BE2C (cell line): Measurements from ENCODE around the gene HMGN3.

ENCODE experiments used
- DNase-seq: peaks from one replicate; pipeline ENCODE4 v3.0.0-alpha.2; 2020
- H3K27me3 ChIP-seq: fragments of 250-450 bp; sonication (Bioruptor Pico); 2 replicates; pipeline ENCODE4 v1.5.1; 2020; ENCODE audit warnings: mild to moderate bottlenecking
- H3K36me3 ChIP-seq: fragments of 250-450 bp; sonication (Bioruptor Pico); 2 replicates; pipeline ENCODE4 v1.5.1; 2020; ENCODE audit warnings: mild to moderate bottlenecking
- H3K4me1 ChIP-seq: fragments of 250-450 bp; sonication (Bioruptor Pico); 2 replicates; pipeline ENCODE4 v1.5.1; 2020
- H3K4me3 ChIP-seq: 2 replicates; pipeline ENCODE4 v1.5.1; 2011; ENCODE audit warnings: low read depth, low read length
- H3K9me3 ChIP-seq: fragments of 250-450 bp; sonication (Bioruptor Pico); 2 replicates; pipeline ENCODE4 v1.5.1; 2020
- TF ChIP-seq, protein P1 (sequence below): IDR thresholded peaks from 2 replicates; pipeline ENCODE4 v1.5.1; 2012; ENCODE audit warnings: mild to moderate bottlenecking, low read depth, low read length

The HMGN3 gene

DNA sequence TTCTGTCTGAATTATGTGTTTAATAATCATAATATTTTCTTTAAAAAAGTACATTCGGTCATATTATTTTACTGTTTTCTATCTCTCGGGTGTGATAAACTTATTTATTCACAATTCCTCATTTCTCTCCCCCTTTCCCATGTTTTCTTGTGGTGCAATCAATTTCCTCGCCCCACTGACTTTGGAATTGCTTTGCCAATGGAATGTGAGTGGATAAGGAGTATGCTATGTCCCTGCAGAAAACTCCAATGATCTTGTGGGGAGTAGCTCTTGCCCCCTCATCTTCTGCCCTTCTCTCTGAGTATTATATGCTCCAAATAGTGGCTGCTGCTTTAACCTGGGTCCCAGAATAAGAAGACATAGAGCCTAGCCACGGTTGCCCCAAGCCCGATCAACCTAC, 64.1 kb downstream of the HMGN3 start:
- H3K36me3 ChIP-seq: no peaks in the 10 kb centered on the region
- no peak overlapping the region for H3K4me3 ChIP-seq
- no peaks in the 10 kb centered on the region for H3K27me3 ChIP-seq
- DNase-seq: no peak
- TF ChIP-seq, protein P1, sequence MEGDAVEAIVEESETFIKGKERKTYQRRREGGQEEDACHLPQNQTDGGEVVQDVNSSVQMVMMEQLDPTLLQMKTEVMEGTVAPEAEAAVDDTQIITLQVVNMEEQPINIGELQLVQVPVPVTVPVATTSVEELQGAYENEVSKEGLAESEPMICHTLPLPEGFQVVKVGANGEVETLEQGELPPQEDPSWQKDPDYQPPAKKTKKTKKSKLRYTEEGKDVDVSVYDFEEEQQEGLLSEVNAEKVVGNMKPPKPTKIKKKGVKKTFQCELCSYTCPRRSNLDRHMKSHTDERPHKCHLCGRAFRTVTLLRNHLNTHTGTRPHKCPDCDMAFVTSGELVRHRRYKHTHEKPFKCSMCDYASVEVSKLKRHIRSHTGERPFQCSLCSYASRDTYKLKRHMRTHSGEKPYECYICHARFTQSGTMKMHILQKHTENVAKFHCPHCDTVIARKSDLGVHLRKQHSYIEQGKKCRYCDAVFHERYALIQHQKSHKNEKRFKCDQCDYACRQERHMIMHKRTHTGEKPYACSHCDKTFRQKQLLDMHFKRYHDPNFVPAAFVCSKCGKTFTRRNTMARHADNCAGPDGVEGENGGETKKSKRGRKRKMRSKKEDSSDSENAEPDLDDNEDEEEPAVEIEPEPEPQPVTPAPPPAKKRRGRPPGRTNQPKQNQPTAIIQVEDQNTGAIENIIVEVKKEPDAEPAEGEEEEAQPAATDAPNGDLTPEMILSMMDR: no peak
- peaks cover 5% of the 10 kb centered on the region for H3K4me1 ChIP-seq
- H3K9me3 ChIP-seq: no peaks in the 10 kb centered on the region

DNA sequence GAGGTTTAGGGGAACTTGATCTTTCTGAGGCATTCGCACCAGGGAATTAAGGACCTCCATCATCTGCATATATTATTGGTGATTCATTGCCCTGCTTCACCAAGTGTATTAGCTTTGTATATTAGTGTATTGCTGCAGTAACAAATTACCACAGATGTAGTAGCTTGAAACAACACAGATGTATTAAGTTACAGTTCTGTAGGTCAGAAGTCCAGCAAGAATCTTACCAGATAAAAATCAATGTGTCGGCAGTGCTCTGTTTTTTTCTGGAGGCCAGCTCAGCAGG, 65.8 kb downstream of the HMGN3 start:
- Histone ChIP-seq H3K36me3 (no peaks in the 10 kb centered on the region), H3K4me3 (no peak overlapping the region), H3K9me3 (no peaks in the 10 kb centered on the region), H3K27me3 (no peaks in the 10 kb centered on the region), H3K4me1 (peaks cover 5% of the 10 kb centered on the region)
- TF ChIP-seq, protein P1: no peak
- no peak for DNase-seq

DNA sequence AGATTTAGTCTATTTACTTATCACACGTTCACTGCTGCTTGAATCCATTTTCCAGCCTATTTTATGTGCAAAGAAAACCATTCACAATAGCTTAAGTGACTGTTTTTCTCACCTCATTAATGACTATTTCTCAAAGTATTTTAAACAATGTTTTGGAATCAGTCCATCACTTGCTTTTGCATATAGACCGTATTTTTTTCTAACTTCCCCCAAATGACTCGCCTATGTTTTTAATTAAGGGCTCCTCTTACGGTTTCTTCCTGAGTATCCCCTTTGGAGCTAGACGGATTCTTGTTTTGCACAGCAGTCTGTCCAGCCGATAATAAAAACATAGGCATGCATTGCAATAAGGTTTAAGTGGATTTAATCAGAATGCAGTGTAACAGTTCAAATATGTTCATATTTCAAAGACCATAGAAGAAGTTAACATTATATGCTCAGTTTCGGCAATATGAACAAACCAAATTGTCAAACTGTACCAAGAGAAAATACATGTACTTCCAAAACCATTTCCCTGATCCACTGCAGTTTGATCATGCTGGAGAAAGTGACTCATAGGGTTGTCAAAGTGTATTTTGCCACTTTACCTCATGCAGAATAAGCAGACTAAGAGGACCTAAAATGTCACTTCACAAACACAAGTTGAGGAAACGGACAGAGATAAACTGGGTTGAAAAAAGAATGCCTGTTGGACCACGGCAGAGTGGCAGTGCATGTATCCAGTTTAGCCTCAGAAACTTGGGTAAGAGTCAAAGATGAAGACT, 66.4 kb downstream of the HMGN3 start:
- H3K4me1 ChIP-seq: peaks cover 5% of the 10 kb centered on the region
- DNase-seq: no peak
- H3K36me3 ChIP-seq: no peaks in the 10 kb centered on the region
- H3K9me3 ChIP-seq: no peaks in the 10 kb centered on the region
- H3K27me3 ChIP-seq: no peaks in the 10 kb centered on the region
- TF ChIP-seq, protein P1: no peak
- no peak overlapping the region for H3K4me3 ChIP-seq

DNA sequence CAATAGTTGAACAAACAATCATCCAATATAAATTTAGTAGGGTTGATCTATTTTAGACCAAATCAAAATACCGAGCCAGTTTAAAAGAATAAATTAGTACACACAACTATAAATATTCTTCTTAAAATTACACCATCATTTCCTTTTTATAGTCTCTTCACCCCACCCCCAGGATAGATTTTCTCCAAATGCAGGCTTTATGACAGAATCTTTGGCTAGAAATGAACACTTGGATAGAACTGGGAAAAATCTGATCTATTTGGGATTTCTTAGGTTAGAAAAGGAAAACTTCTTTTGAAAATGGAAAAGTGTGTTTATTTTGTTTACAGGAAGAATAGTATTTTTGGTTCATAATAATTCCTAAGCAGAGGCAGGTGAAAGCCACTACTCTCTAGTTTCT, 74.6 kb downstream of the HMGN3 start:
- Histone ChIP-seq H3K4me1 (no peaks in the 10 kb centered on the region), H3K9me3 (no peaks in the 10 kb centered on the region), H3K27me3 (no peaks in the 10 kb centered on the region), H3K4me3 (no peak overlapping the region), H3K36me3 (no peaks in the 10 kb centered on the region)
- TF ChIP-seq, protein P1: no peak
- DNase-seq: no peak

DNA sequence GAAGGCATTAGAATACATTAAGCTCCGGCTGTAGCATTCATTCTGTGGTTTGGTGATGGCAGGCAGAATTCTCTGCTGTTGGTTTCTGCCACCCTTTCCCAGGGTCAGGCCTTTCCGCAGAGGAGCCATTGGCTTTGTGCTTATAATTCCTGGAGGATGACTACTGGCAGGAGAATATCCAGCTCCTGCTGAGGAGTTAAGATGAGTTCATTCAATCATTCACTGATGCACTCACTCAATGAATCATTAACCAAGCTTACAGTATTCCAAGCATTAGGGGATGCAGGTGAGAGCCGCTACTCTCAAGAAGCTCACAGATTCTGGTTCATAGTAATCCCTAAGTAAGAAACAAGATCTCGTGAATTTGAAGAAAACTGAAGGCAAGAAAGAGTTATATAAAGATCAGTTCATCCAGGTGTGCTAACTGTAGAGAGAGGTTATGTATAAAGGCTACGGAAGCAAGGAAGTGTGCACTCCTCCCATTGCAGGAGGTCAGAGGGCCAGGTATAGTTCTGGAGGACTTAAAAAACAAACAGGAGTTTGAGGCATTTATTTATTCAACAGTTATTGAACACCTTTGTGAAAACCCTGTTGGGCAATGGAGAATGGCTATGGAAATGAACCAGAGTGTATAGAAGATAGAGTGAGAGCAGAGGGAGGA, 75.5 kb downstream of the HMGN3 start:
- DNase-seq: no peak
- H3K9me3 ChIP-seq: no peaks in the 10 kb centered on the region
- H3K36me3 ChIP-seq: no peaks in the 10 kb centered on the region
- no peaks in the 10 kb centered on the region for H3K27me3 ChIP-seq
- H3K4me1 ChIP-seq: no peaks in the 10 kb centered on the region
- H3K4me3 ChIP-seq: no peak overlapping the region
- TF ChIP-seq, protein P1: no peak

DNA sequence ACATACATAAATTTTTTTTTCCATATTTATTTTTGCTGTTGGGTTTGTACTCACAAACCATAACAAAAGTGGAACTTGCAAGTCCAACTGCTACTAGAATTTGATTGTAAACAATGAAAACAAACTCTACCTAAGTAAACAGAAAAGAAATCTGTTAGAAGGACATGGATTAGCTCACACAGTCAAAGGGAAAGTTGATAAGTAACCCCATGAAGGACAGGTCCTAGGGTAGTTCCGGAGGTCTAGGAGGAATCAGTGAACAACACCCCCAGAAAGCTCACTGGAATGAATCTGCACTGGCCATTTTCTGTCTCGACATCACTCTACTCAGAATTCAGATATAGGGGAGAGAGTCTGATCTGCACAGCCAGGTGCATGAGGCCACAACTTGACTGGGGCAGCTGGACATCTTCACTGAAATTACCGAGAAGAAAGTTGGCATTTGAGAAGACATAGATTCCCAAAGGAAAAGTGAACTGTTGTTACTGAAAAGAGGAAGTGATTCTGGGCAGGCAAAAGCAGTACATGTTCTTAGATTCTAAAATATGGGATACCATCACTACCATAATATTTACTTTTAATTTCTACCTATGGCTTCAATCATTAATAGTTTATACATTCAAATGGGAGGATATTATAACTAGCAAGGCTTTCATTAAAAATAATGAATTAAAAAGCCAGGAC, 76.4 kb downstream of the HMGN3 start:
- no peak for DNase-seq
- no peaks in the 10 kb centered on the region for H3K36me3 ChIP-seq

More for the DNA sequence above, 76.4 kb downstream of the HMGN3 start:
- TF ChIP-seq, protein P1: no peak
- H3K9me3 ChIP-seq: no peaks in the 10 kb centered on the region
- no peaks in the 10 kb centered on the region for H3K4me1 ChIP-seq
- H3K27me3 ChIP-seq: no peaks in the 10 kb centered on the region
- no peak overlapping the region for H3K4me3 ChIP-seq
